GM18520 (cell line): ENCODE data around the gene SPRN.
"Not testable (repeated sequence)": the region's sequence is repeated elsewhere in the genome, so short reads cannot be mapped to it uniquely, and the experiment has no call there.

ENCODE experiments used
- ATAC-seq: cut with Tn5 transposase; IDR thresholded peaks from one replicate; pipeline ENCODE4 v1.9.1; 2021; ENCODE audit not compliant: unreplicated experiment

The SPRN gene

DNA sequence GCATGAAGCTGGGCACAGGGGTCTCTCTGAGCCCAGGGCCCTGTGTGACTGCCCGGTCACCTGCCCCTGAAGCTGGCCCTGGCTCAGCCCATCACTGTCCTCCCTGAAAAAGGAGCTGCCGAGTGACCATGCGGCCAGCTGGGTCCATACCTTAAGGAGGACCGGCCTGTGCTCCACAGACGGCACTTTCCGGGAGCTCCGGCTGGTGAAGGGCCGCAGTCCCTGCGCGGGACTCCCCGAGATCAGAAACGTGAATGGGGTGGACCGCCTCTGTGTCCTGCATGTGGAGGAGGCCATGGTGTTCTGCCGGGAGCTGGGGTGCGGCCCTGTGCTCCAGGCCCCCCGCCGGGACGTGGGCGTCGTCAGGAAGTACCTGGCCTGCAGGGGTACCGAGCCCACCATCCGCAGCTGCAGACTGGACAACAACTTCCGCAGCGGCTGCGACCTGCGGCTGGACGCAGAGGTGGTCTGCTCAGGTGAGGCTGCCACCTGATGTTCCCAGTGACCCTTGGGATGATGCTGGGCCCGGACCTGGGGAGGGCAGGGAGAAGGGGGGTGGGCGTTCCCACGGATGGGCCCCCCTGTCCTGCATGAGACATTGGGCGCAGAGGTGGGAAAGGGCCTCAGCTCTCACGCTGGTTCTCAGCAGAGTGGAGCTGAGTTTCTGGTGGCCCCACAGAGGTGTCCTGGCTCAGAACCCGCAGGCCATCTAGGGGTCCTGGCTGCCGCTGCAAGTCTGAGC is 32.8 kb upstream of the SPRN start:
- ATAC-seq: no peak

DNA sequence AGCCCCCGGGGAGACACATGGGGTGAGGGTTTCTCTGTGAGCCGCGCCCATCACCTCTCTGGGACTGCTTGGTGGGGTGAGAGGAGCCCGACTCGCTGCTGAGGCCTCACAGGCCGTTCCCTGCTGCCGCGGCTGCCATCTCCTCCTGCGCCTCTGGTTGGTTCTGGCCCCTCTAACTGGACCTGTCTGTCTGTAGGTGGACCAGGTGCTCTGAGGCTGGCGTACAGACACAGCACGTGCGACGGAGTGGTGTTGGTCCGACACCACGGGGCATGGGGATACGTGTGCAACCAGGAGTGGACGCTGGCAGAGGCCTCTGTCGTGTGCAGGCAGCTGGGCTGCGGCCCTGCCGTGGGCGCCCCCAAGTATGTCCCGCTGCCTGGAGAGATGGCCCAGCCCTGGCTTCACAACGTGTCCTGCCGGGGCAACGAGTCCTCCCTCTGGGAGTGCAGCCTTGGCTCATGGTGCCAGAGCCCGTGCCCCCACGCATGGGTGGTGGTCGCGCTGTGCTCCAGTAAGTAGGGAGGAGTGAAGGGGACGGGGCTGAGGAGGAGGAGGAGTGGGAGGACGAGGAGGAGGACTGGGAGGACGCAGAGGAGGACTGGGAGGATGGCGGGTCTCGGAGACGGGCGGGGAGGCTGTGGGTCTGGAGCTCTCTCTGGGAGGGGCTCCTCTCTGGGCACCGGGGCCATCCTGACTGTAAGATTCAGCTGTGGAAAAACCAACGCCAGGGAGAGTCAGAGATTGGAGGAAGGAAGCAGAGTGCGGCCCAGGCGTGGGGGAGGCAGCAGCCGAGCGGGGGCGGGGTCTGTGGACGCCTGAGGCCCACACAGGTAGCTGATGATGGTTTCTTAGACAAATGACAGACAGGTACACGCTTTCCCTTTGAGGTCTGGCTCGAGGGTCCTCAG is 31.9 kb upstream of the SPRN start:
- ATAC-seq: no peak

DNA sequence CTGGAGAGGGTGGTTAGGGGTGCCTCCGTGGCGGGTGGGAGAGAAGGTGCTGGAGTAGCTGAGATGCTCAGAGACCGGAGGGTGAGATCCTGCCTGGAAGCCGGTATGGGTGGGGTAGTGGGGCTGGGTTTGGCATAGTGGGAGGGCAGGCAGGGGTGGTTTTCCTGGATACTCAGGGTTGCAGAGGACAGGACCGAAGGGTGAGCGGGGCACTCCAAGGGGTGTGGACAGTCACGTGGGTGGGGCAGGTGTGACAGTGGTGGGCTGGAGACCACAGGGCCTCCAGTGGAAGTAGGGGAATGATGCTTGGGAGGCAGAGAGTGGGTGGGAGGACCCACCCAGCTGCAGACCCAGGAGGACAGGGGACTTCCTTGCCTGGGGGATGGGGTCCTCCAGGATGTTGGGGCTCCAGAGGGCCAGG is 31.2 kb upstream of the SPRN start:
- no peak for ATAC-seq

DNA sequence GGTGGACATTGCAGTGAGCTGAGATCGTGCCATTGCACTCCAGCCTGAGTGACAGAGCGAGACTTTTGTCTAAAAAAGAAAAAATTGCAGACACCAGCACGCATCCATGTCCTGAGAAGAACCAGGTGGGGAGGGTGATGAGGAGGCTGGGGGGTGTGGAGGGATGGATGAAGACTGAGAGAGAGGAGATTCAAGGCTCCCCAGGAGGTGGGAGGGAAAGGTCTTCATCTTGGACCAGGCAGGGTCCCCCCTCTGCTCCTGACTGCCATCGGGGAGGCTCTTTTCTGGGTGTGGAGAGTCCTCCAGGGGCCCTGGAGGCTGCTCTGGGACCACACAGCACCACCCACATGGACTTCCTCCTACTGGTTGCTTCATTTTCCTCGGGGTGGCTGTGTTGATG is 30.8 kb upstream of the SPRN start:
- no peak for ATAC-seq

- no peak for ATAC-seq
Measured at GRCh38 chr10:133454204-133454893, 29.9 kb upstream of the SPRN start.

- no peak for ATAC-seq
Measured at GRCh38 chr10:133453516-133454203, 29.2 kb upstream of the SPRN start, which contains the start of gene SCART1. SCART1 (plus strand) TSS chr10:133453945; CDS start chr10:133453998, 53 bp downstream.

- no peak for ATAC-seq
Measured at GRCh38 chr10:133452453-133452852, 28.0 kb upstream of the SPRN start.

- ATAC-seq: no peak
Measured at GRCh38 chr10:133451346-133451745, 26.9 kb upstream of the SPRN start.

DNA sequence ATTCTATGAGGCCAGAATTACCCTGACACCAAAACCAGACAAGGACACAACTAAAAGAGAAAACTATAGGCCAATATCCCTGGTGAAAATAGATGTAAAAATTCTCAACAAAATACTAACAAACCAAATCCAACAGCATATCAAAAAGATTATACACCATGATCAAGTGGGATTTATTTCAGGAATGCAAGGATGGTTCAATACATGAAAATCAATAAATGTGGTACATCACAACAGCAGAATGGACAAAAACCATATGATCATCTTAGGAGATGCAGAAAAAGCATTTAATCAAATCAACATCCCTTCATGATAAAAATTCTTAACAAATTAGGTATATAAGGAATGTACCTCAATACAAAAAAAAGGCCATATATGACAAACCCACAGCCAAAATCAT is 23.7 kb upstream of the SPRN start:
- ATAC-seq: no peak

- no peak for ATAC-seq
Measured at GRCh38 chr10:133446979-133447378, 22.6 kb upstream of the SPRN start.

GRCh38 chr10:133445751-133446708 is 21.6 kb upstream of the SPRN start:
- no peak for ATAC-seq

GRCh38 chr10:133445268-133445732 is 20.9 kb upstream of the SPRN start:
- ATAC-seq: no peak

- no peak for ATAC-seq
Measured at GRCh38 chr10:133444342-133445267, 20.2 kb upstream of the SPRN start.

DNA sequence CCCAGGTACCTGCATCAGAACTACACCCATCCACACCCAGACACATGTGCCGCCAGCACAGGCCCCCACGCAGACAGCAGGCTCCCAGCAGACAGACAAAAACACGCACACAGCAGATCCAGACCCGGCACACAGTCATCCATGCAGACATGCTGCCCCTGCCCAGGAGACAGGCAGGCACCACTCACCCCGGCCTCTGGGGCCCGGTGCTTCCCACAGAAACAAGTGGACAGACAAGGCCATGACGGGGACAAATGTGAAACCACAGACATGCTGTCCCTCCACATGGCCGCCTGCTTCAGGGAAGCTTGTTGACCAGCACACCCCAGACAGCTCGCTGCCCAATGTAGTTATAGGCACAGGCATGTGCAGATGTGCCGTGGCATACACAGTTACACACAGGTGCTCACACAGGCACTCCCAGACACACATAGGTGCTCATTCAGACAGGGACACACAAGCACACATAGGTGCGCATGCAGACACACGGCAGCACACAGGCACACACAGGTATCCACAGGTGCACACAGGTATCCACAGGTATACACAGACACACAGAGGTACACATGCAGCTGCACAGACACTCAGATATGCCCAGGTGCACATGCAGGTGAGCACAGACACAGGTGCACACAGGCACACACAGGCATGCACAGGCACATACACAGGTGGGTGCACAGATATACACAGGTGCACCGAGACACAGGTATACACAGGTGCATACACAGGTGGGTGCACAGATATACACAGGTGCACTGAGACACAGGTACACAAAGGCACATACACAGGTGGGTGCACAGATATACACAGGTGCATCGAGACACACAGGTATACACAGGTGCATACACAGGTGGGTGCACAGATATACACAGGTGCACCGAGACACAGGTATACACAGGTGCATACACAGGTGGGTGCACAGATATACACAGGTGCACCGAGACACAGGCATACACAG is 18.8 kb upstream of the SPRN start:
- no peak for ATAC-seq

GRCh38 chr10:133442191-133442966 is 18.0 kb upstream of the SPRN start:
- no peak for ATAC-seq

DNA sequence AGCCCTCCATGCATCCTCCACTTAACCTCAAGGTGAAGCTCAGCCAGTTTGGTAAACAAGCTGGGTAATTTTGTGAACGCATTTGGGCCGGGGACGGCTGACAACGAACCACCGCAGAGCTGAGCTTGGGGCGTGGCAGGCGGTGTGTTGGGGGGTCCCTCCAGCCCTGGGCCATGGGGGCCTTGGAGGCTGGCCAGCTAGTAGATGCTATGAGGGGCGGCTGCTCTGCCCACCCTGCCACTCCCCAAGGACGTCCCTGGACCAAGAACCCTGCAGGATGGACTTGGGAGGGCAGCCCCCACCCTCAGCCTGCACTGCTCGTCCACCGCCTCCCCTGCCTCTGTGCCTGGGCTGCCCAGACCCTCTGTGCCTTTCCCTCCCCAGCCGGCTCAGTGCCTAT is 17.4 kb upstream of the SPRN start:
- ATAC-seq: no peak

GRCh38 chr10:133441356-133441755 is 16.9 kb upstream of the SPRN start:
- ATAC-seq: not testable (repeated sequence)
